Aorta (tissue), 5 donors: ENCODE results near the gene CYTH3. TPM values are rescaled to one million over a fixed set of nuclear protein-coding genes. Genes with fewer than 3 reads are reported as not detected.
A peak's percentile ranks its signal among the peaks of the same experiment; 100 is the strongest.

ENCODE experiments used
- ATAC-seq: fragments of 200-7000 bp; cut with Tn5 transposase; one replicate; pipeline ENCODE4 v1.9.1; 2022; ENCODE audit warnings: moderate library complexity; ENCODE audit not compliant: low FRiP score
- DNase-seq, 2 donors: peaks; one replicate each; pipeline ENCODE4 v3.0.0-alpha.2; 2020
- H3K27ac ChIP-seq, 2 donors: one replicate each; pipeline ENCODE4 v1.5.1; 2013; ENCODE audit warnings: low read length in 2 of 2, mild to moderate bottlenecking in 2 of 2, moderate library complexity in 2 of 2, control low read depth in 1 of 2, inconsistent platforms in 1 of 2, low read depth in 1 of 2
- H3K27me3 ChIP-seq, 2 donors: one replicate each; pipeline ENCODE4 v1.6.1; 2013; ENCODE audit warnings: control low read depth in 1 of 2, low read length in 1 of 2, mild to moderate bottlenecking in 1 of 2, moderate library complexity in 1 of 2; ENCODE audit not compliant: insufficient read depth in 2 of 2, control insufficient read depth in 1 of 2
- H3K36me3 ChIP-seq, 2 donors: one replicate each; pipeline ENCODE4 v1.6.1; 2013; ENCODE audit warnings: control low read depth in 1 of 2, low read length in 1 of 2, mild to moderate bottlenecking in 1 of 2; ENCODE audit not compliant: insufficient read depth in 2 of 2, control insufficient read depth in 1 of 2
- H3K4me1 ChIP-seq, 2 donors: one replicate each; pipeline ENCODE4 v1.6.1; 2013; ENCODE audit warnings: low read length in 2 of 2, control low read depth in 1 of 2, mild to moderate bottlenecking in 1 of 2, moderate library complexity in 1 of 2; ENCODE audit not compliant: insufficient read depth in 2 of 2, control insufficient read depth in 1 of 2
- H3K4me3 ChIP-seq, 2 donors: one replicate each; pipeline ENCODE4 v1.5.1; 2013; ENCODE audit warnings: low read length in 2 of 2, control low read depth in 1 of 2, mild to moderate bottlenecking in 1 of 2
- H3K9me3 ChIP-seq: one replicate; pipeline ENCODE4 v1.6.1; 2013; ENCODE audit warnings: mild to moderate bottlenecking, low read length; ENCODE audit not compliant: control insufficient read depth
- WGBS, 2 donors: extraction: QIAGEN DNeasy Blood & Tissue Kit; methylation state at CpG; one replicate each; pipeline ENCODE4 v1.1.7; 2013; 5-methylcytosine and 5-hydroxymethylcytosine counted together
- intact Hi-C, 2 donors: fragments of 100-400 bp; cut with DNase I; formaldehyde crosslinking; loops; one replicate each; pipeline versions ENCODE4 v1.14.2 to v1.15.0; 2022
- polyA plus RNA-seq, 2 donors: library from polyadenylated mRNA; stranded (reverse); fragments of 200-250 nt; gene quantifications; one replicate each; pipeline ENCODE4 v1.2.3, GENCODE V29; 2013
- total RNA-seq, 2 donors: library from RNA; stranded (reverse); fragmentation: NEBNext Ultra II Directional; extraction: Animal tissue kit (Norgen Biotek cat#: 25700); gene quantifications; one replicate each; pipeline ENCODE4 v1.2.1, GENCODE V29; 2021
- donor health status: healthy with polysubstance abuse.
- donor health status: Bipolar disorder and iron deficiency.
- donor health status: DM: no; HTN: no; CAD: no.
- donor health status: DM: no; HTN: no; CAD: no.
- donor health status: DM: yes; HTN: yes; CAD: no.

CYTH3 gene
- total and polyA plus RNA-seq, 4 donors, result 20.2 to 63.7 (median 49.0) TPM

DNA sequence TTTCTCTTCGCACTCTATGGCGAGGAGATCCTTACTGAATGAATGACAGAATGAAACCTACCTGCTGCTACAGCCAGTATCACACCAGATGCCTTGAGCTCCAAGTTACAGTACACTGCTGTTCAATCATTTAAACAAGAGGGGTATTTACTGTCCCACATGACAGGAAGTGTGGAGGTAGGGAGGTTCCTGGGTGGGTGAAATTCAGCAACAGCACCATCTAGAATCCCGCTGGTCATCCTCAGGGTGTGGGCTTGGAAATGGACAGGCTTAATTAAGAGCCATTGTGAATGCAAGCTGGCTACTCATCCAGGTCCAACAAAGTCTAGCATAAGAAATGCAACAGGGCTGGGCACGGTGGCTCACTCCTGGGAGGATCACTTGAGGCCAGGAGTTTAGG is 14.7 kb downstream of the CYTH3 start:
- no peak for ATAC-seq
- peaks cover 10 to 18% of the 10 kb centered on the region in 2 donors for H3K4me1 ChIP-seq
- intact Hi-C loops, result loop anchor here (5.0 to 10.0 kb wide), 3 partner anchors 57 to 80 kb away; no protein-coding TSS in a partner anchor

DNA sequence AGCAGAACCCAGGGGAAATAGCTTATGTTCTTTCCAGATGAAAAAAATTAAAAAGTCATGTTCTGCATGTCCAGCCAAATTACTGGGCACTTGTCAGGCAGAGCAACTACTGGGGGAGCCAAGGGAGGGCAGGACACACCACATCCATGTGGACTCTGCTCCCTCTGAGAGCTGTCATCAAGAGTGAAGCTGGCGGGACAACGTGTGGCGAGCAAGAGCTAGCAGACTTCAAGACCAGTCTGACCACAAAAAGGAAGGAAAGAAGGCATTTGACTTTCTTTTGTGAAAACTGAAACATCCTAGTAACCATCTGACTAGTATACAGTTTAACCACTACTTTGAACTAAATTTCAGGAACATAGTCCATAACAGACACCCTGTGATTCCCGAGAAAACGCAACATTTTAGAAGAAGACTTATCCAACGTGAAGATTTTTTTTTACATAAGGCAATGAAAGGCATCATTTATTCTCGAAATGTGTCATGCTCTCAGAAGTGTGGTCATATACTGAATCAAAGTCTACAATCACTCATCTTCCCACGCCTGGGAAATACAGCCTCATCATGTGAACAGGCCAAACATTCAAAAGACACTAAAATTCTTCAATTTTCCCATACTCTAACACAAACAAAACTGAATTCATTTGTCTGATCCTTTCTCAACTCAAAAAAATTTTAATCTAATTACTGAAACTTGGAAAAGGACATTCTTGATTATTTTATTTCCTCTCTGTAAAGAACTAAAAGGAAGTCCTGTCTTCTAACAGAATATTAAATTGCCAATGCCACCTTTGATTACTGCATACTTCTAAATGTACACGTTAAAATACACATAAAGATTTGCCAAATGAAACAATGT is 15.5 kb downstream of the CYTH3 start:
- ATAC-seq (peak; percentile 66), DNase-seq (peak in 1 of 2 donors; percentile 74)
- Histone ChIP-seq H3K9me3 (no peaks in the 10 kb centered on the region), H3K27ac (peak overlapping the region in 1 of 2 donors; percentile 83), H3K27me3 (no peaks in the 10 kb centered on the region), H3K4me3 (peak overlapping the region in 1 of 2 donors; percentile 53), H3K4me1 (peaks cover 10 to 18% of the 10 kb centered on the region in 2 donors), H3K36me3 (no peaks in the 10 kb centered on the region)
- WGBS, 2 donors, result 7 to 10% methylated on average over 9 of the region's 9 CpGs
- intact Hi-C loops, result loop anchor here (5.0 to 10.0 kb wide), 3 partner anchors 58 to 80 kb away; no protein-coding TSS in a partner anchor

More for the DNA sequence above, 14.7 kb downstream of the CYTH3 start:
- no peak for DNase-seq
- Histone ChIP-seq H3K36me3 (no peaks in the 10 kb centered on the region), H3K27me3 (no peaks in the 10 kb centered on the region), H3K9me3 (no peaks in the 10 kb centered on the region), H3K27ac (peak overlapping the region in 1 of 2 donors; percentile 58), H3K4me3 (no peak overlapping the region)
- 63 to 72% methylated on average over 4 of the region's 4 CpGs for WGBS, 2 donors

DNA sequence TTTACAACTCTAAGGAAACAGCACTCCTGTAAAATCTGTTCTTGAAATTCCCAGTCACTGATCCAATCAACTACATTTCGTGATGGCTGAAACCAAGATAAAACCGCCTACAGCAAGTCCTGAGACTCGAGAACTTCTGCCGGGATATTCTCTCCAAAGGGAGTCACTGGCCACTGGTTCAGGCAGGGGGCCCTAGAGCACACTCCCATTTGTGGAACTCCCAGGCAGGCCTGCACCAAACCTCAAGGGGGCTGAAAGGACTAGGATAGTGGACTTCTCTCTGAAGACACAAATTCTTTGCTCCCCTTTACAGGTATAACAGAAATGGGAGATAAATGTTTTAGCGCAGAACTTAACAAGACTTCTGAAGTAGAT is 16.3 kb downstream of the CYTH3 start:
- no peaks in the 10 kb centered on the region for H3K27me3 ChIP-seq
- peak overlapping the region in 1 of 2 donors; percentile 83 for H3K27ac ChIP-seq
- H3K9me3 ChIP-seq, result no peaks in the 10 kb centered on the region
- ATAC-seq, result no peak
- DNase-seq, result no peak
- peaks cover 10 to 18% of the 10 kb centered on the region in 2 donors for H3K4me1 ChIP-seq
- 39 to 44% methylated on average over 5 of the region's 5 CpGs for WGBS, 2 donors
- H3K4me3 ChIP-seq, result no peak overlapping the region
- H3K36me3 ChIP-seq, result no peaks in the 10 kb centered on the region
- intact Hi-C loops, result loop anchor here (5.0 to 10.0 kb wide), 3 partner anchors 59 to 79 kb away; no protein-coding TSS in a partner anchor

DNA sequence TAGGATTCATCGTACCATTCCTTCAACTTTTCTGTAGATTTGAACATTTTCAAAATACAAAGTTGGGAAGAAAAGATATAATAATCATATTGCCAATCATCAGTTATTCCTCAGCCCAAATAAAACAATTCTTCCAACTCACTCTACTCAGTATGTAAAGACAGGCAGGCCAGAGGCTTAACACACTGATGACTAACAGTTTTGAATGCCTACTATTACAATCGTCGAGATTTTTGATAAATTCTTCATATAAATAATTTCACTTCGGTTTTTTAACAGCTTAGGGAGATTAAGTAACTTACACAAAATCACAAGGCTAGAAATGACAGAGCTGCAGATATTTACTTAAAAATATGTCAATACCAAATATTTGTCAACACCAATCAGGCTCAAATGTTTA is 17.6 kb downstream of the CYTH3 start:
- ATAC-seq, result no peak
- no peaks in the 10 kb centered on the region for H3K9me3 ChIP-seq
- intact Hi-C loops, result loop anchor here (5.0 to 10.0 kb wide), 3 partner anchors 60 to 78 kb away; no protein-coding TSS in a partner anchor
- no peak for DNase-seq
- peaks cover 8 to 14% of the 10 kb centered on the region in 2 donors for H3K4me1 ChIP-seq
- H3K36me3 ChIP-seq, result no peaks in the 10 kb centered on the region
- H3K27me3 ChIP-seq, result no peaks in the 10 kb centered on the region
- 22 to 32% methylated on average over 4 of the region's 4 CpGs for WGBS, 2 donors
- no peak overlapping the region for H3K4me3 ChIP-seq
- H3K27ac ChIP-seq, result no peak overlapping the region

DNA sequence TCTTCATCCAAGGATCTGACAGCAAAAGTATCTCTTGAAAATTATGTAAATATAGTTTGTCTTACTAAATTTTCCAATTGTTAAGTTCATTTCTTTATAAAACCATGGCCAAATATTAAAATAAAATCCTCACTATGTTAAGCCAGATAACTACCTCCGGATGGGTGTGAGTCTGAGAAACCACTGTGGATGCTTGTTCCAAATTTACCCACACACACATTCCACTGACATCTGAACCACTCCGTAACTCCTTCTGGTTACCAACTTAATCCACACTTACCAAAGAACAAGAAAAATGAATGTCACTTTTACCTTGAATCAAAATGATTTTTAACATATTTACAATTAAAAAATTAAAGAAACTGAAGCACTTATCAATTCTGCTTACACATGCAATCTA is 19.7 kb downstream of the CYTH3 start:
- intact Hi-C loops, result loop anchor here in 1 of 2 donors (10.0 kb wide), 1 partner anchor 62 kb away; no protein-coding TSS in a partner anchor
- Histone ChIP-seq H3K36me3 (no peaks in the 10 kb centered on the region), H3K27ac (no peak overlapping the region), H3K4me1 (peaks cover 8 to 11% of the 10 kb centered on the region in 2 donors), H3K27me3 (no peaks in the 10 kb centered on the region), H3K9me3 (no peaks in the 10 kb centered on the region), H3K4me3 (no peak overlapping the region)
- 5 to 8% methylated on average over 2 of the region's 2 CpGs for WGBS, 2 donors
- ATAC-seq (no peak), DNase-seq (no peak)

DNA sequence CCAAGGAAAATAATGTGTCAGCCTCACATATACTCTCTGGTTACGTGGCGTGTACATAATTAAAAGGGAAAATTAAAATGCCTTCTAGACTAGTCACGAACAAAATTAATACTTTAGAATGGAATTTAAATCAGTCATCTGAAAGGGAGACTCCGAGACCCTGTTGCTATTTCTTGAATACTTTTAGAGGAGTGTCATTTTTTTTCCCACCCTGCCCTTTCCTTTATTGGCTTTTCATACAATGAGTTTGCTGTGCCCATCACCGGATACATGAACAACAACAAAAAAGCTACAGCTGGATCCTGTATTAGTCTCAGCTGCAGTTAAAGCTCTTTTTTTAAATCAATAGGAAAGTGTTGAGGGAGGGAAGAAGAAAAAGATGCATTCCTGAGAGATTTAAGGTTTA is 20.1 kb downstream of the CYTH3 start:
- DNase-seq (no peak), ATAC-seq (no peak)
- Histone ChIP-seq H3K9me3 (no peaks in the 10 kb centered on the region), H3K4me1 (peaks cover 8% of the 10 kb centered on the region in 2 donors), H3K4me3 (peak overlapping the region in 1 of 2 donors; percentile 18), H3K27ac (no peak overlapping the region), H3K27me3 (no peaks in the 10 kb centered on the region), H3K36me3 (no peaks in the 10 kb centered on the region)
- WGBS, 2 donors, result 5 to 9% methylated on average over 5 of the region's 5 CpGs
- intact Hi-C loops, result loop anchor here in 1 of 2 donors (10.0 kb wide), 1 partner anchor 62 kb away; no protein-coding TSS in a partner anchor

DNA sequence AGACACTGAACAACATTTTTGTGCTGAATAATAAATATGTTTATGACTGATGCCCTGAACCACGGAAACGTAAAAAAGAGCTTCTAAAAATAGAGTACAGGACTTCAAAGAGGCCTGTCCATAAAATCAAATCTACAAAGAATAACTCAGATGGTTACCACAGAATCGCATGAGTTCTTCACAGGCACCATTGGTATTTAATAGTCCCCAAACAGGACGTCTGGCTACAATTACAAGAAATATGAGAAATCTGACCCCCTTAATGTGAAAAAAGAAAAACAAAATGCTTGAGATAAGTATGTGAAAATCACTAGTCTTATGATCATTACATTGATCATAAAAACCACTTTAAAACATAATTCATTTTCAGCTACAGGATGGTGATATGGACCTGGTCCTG is 20.8 kb downstream of the CYTH3 start:
- WGBS, 2 donors, result 8% methylated on average over 4 of the region's 4 CpGs
- Histone ChIP-seq H3K4me3 (no peak overlapping the region), H3K9me3 (no peaks in the 10 kb centered on the region), H3K4me1 (peaks cover 7% of the 10 kb centered on the region in 2 donors), H3K27me3 (no peaks in the 10 kb centered on the region), H3K36me3 (no peaks in the 10 kb centered on the region), H3K27ac (no peak overlapping the region)
- ATAC-seq (no peak), DNase-seq (no peak)
- intact Hi-C loops, result loop anchor here in 1 of 2 donors (10.0 kb wide), 1 partner anchor 63 kb away; no protein-coding TSS in a partner anchor

DNA sequence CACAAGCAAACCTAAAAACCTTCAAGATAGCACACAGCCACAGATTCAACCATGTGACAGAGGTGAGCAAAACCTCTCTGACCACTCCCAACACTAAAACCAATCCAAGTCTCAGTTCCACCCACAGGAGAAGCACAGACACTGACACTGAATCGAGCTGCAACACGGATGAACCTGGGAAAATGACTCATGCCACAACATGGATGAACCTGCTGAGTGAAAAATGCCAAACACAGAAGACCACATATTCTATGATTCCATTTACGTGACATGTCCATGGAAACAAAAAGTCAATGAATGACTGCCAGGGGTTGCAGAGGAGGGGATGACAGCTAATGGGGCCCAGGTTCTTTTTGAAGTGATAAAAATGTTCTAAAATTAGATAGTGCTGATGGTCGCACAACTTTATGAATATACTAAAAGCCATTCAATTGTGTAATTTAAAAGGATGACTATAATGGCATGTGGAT is 22.0 kb downstream of the CYTH3 start:
- intact Hi-C loops, result loop anchor here in 1 of 2 donors (10.0 kb wide), 1 partner anchor 64 kb away; no protein-coding TSS in a partner anchor
- Histone ChIP-seq H3K27me3 (no peaks in the 10 kb centered on the region), H3K36me3 (no peaks in the 10 kb centered on the region), H3K4me3 (no peak overlapping the region), H3K9me3 (no peaks in the 10 kb centered on the region), H3K4me1 (peaks cover 1 to 5% of the 10 kb centered on the region in 2 donors), H3K27ac (no peak overlapping the region)
- ATAC-seq (no peak), DNase-seq (no peak)
- WGBS, 2 donors, result 74 to 76% methylated on average over 4 of the region's 4 CpGs
